Stomach (tissue), 9 donors: ENCODE measurements around the gene DPH5. TPM values are rescaled to one million over a fixed set of nuclear protein-coding genes. Genes with fewer than 3 reads are reported as not detected.

Experiments
- DNase-seq, 2 donors: peaks; one replicate each; pipeline versions ENCODE4 v3.0.0 to v3.0.0-alpha.2; 2013 to 2019
- H3K27ac ChIP-seq, 5 donors: fragments of 200-600 bp in 4 of 5; sonication (generic) in 4 of 5; one replicate each; pipeline ENCODE4 v1.5.1; 2013 to 2019; ENCODE audit warnings: mild to moderate bottlenecking in 1 of 5, moderate library complexity in 1 of 5
- H3K27me3 ChIP-seq, 3 donors: fragments of 200-600 bp; sonication (generic); one replicate each; pipeline ENCODE4 v1.5.1; 2017 to 2019; ENCODE audit warnings: mixed run types in 1 of 3
- H3K36me3 ChIP-seq, 4 donors: fragments of 200-600 bp; sonication (generic); 1 replicate in 3 of 4; 2 replicates in 1 of 4; pipeline ENCODE4 v1.5.1; 2016 to 2019
- H3K4me1 ChIP-seq, 4 donors: fragments of 200-600 bp; sonication (generic); one replicate each; pipeline ENCODE4 v1.5.1; 2016 to 2019
- H3K4me3 ChIP-seq, 4 donors: fragments of 200-600 bp; sonication (generic) in 3 of 4; one replicate each; pipeline ENCODE4 v1.5.1; 2016 to 2019; ENCODE audit warnings: mild to moderate bottlenecking in 1 of 4
- H3K9me3 ChIP-seq, 4 donors: fragments of 200-600 bp; sonication (generic); one replicate each; pipeline ENCODE4 v1.5.1; 2016 to 2019
- CTCF ChIP-seq, 7 experiments: fragments of 450-650 bp in 4 of 7; fragments of 200-600 bp in 3 of 7; sonication (generic) in 3 of 7; IDR thresholded peaks; one replicate each; pipeline ENCODE4 v1.5.1; 2016 to 2019; ENCODE audit warnings: antibody characterized with exemption in 7 of 7, control low read depth in 2 of 7, mild to moderate bottlenecking in 1 of 7
- EP300 ChIP-seq: sonication (generic); formaldehyde crosslinking; IDR thresholded peaks from one replicate; pipeline ENCODE4 v1.6.1; 2017; ENCODE audit warnings: antibody characterized with exemption
- POLR2A ChIP-seq, 4 donors: fragments of 450-650 bp; IDR thresholded peaks; one replicate each; pipeline ENCODE4 v1.6.1; 2016; ENCODE audit warnings: antibody characterized with exemption in 4 of 4, control low read depth in 2 of 4, mild to moderate bottlenecking in 1 of 4, moderate library complexity in 1 of 4
- POLR2AphosphoS5 ChIP-seq, 3 donors: sonication (generic); formaldehyde crosslinking; IDR thresholded peaks; one replicate each; pipeline ENCODE4 v1.6.1; 2016; ENCODE audit warnings: antibody characterized with exemption in 3 of 3
- WGBS, 5 donors: extraction: QIAGEN DNeasy Blood & Tissue Kit in 3 of 5; methylation state at CpG; one replicate each; pipeline versions ENCODE4 v1.1.5 to v1.1.7; 2013 to 2018; 5-methylcytosine and 5-hydroxymethylcytosine counted together
- intact Hi-C: fragments of 100-400 bp; cut with DNase I; formaldehyde crosslinking; loops from one replicate; pipeline ENCODE4 v1.15.1; 2023; ENCODE audit warnings: low total_unique reads
- polyA plus RNA-seq, 3 donors: library from polyadenylated mRNA; stranded (reverse); fragments of 200-250 nt; gene quantifications; one replicate each; pipeline ENCODE4 v1.2.3, GENCODE V29; 2013
- total RNA-seq, 5 donors: library from RNA; depleted of rRNA; stranded (reverse); fragments of >200 nt; gene quantifications; one replicate each; pipeline versions ENCODE4 v1.1.0 to v1.2.3, GENCODE V29; 2014 to 2016
- donor health status: healthy with polysubstance abuse.
- donor health status: Bipolar disorder and iron deficiency.
- donor health status: healthy.

DPH5 gene
- total and polyA plus RNA-seq, 8 donors = 3.1 to 39.5 (median 18.9) TPM

GRCh38 chr1:101041300-101041699 lies 15.7 kb upstream of the DPH5 start:
- intact Hi-C loops = no loop called here
- Histone ChIP-seq H3K36me3 (peaks cover 0 to 15% (median 3%) of the 10 kb centered on the region in 4 donors), H3K9me3 (peaks cover 0 to 16% (median 10%) of the 10 kb centered on the region in 4 donors), H3K4me1 (no peaks in the 10 kb centered on the region), H3K4me3 (no peak overlapping the region), H3K27me3 (no peaks in the 10 kb centered on the region), H3K27ac (no peak overlapping the region)
- WGBS, 5 donors = 92 to 100% (median 96%) methylated on average over 1 of the region's 1 CpG
- no peak for TF ChIP-seq POLR2AphosphoS5 (IDR thresholded peaks at IDR 0.05)
- no peak for TF ChIP-seq EP300
- no peak for TF ChIP-seq POLR2A (IDR thresholded peaks at IDR 0.05)
- TF ChIP-seq CTCF (IDR thresholded peaks at IDR 0.05) = no peak
- DNase-seq = no peak

- 96 to 100% (median 98%) methylated on average over 2 of the region's 2 CpGs for WGBS, 5 donors
- H3K4me1 ChIP-seq = no peaks in the 10 kb centered on the region
- no peak for DNase-seq
- H3K27me3 ChIP-seq = no peaks in the 10 kb centered on the region
- no peak overlapping the region for H3K4me3 ChIP-seq
- peaks cover 0 to 16% (median 10%) of the 10 kb centered on the region in 4 donors for H3K9me3 ChIP-seq
- H3K36me3 ChIP-seq = peaks cover 0 to 15% (median 3%) of the 10 kb centered on the region in 4 donors
- intact Hi-C loops = no loop called here
- TF ChIP-seq POLR2A (IDR thresholded peaks at IDR 0.05) (no peak), POLR2AphosphoS5 (IDR thresholded peaks at IDR 0.05) (no peak), CTCF (IDR thresholded peaks at IDR 0.05) (no peak), EP300 (no peak)
- H3K27ac ChIP-seq = no peak overlapping the region
Observed at GRCh38 chr1:101040666-101041065, 15.1 kb upstream of the DPH5 start.

- no peak overlapping the region for H3K4me3 ChIP-seq
- WGBS, 5 donors = 81 to 99% (median 95%) methylated on average over 1 of the region's 1 CpG
- intact Hi-C loops = no loop called here
- TF ChIP-seq POLR2AphosphoS5 (IDR thresholded peaks at IDR 0.05) (no peak), CTCF (IDR thresholded peaks at IDR 0.05) (no peak), EP300 (no peak), POLR2A (IDR thresholded peaks at IDR 0.05) (no peak)
- H3K27me3 ChIP-seq = no peaks in the 10 kb centered on the region
- H3K27ac ChIP-seq = no peak overlapping the region
- H3K9me3 ChIP-seq = peaks cover 0 to 16% (median 10%) of the 10 kb centered on the region in 4 donors
- peaks cover 0 to 15% (median 3%) of the 10 kb centered on the region in 4 donors for H3K36me3 ChIP-seq
- no peaks in the 10 kb centered on the region for H3K4me1 ChIP-seq
- DNase-seq = no peak
Observed at GRCh38 chr1:101039245-101039644, 13.7 kb upstream of the DPH5 start.

GRCh38 chr1:101037316-101037715 lies 11.7 kb upstream of the DPH5 start:
- 73 to 95% (median 86%) methylated on average over 3 of the region's 3 CpGs for WGBS, 5 donors
- intact Hi-C loops = no loop called here
- H3K27ac ChIP-seq = no peak overlapping the region
- H3K9me3 ChIP-seq = peaks cover 0 to 16% (median 10%) of the 10 kb centered on the region in 4 donors
- no peaks in the 10 kb centered on the region for H3K27me3 ChIP-seq
- no peak for TF ChIP-seq CTCF (IDR thresholded peaks at IDR 0.05)
- no peak for TF ChIP-seq POLR2A (IDR thresholded peaks at IDR 0.05)
- no peak for TF ChIP-seq EP300
- no peak for TF ChIP-seq POLR2AphosphoS5 (IDR thresholded peaks at IDR 0.05)
- DNase-seq = no peak
- no peaks in the 10 kb centered on the region for H3K4me1 ChIP-seq
- H3K4me3 ChIP-seq = no peak overlapping the region
- H3K36me3 ChIP-seq = peaks cover 0 to 15% (median 3%) of the 10 kb centered on the region in 4 donors
